ENCODE measurements around the gene TENM4.
"Not testable (repeated sequence)": the region's sequence is repeated elsewhere in the genome, so short reads cannot be mapped to it uniquely, and the experiment has no call there.

The TENM4 gene

DNA sequence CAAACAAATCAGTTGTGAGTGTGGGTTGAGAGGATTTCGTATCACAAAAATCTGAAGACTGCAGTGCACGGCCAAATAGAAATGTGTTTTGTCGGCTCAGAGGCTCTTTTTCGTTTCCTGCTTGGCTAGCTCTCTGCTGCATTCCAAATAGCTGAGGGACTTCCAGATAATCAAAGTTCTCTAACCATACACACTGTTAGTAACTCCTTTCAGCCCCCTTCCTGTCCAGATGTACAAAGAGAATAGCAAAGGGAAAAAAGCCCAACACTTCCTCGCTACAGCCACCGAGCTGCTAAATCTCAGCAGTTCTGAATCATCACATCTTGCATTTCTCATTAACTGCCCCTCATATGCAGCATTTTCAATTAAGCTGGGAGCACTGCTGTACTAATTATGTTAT, 203.1 kb downstream of the TENM4 start:
- no peak for DNase-seq

DNA sequence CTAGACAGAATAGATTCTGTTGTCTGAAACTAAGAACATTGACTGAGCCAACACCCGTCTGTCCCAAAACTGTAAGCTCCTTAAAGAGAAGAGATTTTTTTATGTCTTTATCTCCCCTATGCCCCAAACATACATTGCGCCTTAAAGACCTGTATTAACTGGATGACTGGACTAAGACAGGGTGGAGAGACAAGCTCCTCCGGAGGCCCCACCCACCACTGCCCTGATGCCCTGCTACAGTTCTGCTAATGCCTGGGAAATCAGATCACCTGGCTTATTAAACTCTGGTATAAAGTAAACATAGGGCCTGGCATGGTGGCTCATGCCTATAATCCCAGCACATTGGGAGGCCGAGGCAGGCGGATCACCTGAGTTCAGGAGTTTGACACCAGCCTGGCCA, 203.7 kb downstream of the TENM4 start:
- DNase-seq: no peak

DNA sequence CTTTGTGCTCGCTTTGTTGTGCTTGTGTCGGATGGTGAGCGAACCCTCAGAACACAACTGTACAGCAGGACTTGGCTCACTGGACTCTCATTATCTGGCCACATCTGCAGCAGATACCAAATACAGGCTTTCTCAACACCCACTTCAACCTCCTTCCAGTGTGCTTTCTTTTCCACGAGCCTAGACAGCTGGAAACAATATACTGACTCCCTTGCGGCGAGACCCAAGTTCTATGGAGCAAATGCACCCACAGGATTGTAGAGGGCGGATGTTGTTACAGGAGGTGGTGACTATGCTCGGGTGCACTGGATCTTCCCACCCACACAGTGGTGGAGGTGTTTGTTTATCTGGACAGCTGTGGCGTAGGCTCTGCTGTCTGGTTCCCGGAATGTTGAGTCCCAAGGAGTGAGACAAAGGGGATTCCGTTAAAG, 204.3 kb downstream of the TENM4 start:
- no peak for DNase-seq

DNA sequence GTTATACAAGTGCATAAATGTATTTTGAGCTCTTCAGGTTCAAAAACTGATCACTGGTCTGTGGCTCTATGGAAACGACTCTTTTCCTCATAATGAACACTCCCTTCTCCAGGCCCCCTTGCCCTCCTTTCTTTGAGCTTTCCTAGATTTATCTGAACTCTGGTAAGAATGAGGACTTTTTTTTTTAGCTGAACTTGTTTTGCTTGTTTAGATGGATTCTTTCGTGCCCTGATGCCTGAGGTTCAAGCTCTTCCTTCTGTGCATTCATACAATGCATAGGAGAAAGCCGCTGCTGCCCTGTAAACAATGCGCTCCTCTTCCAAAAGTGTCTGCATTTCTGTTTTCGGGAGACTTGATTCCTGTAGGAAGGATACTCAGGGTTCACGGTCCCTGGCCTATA, 205.1 kb downstream of the TENM4 start:
- no peak for DNase-seq

DNA sequence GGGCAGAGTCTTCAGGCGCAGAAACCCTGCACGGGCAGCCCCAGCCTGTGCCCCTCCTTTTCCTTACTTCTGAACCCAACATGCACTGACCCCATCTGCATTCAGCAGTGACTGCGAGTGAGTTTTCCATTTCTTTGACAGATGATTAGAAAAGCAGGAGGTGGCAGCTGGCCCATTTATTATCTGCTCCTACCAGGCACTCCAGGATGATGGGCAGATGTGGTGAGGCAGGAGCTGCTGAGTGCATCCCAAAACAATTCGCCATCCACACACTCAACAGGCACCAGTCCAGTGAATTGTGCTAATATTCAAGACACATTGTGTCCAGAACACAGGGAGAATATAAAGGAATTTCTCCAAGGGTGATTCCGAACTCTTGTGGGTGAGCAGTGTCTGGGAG, 208.5 kb downstream of the TENM4 start:
- no peak for DNase-seq

DNA sequence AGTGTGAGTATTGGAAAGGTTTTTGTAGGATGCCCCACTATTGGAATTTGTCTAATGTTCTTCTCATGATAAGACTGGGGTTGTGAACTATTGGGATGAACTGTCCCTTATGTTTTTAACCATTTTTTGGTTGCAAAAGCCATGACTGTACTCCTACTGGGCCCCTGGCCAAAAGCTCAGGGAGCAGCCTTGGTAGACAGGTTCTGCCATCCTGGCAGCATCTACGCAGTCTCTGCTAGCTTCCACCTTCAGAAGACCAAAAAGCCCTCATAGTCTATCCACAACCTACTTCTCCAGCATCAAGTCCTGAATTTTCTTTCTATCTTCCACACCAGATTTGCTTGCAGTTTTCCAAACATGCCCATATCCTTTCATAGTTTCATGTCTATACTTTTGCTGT, 211.8 kb downstream of the TENM4 start:
- no peak for DNase-seq

DNA sequence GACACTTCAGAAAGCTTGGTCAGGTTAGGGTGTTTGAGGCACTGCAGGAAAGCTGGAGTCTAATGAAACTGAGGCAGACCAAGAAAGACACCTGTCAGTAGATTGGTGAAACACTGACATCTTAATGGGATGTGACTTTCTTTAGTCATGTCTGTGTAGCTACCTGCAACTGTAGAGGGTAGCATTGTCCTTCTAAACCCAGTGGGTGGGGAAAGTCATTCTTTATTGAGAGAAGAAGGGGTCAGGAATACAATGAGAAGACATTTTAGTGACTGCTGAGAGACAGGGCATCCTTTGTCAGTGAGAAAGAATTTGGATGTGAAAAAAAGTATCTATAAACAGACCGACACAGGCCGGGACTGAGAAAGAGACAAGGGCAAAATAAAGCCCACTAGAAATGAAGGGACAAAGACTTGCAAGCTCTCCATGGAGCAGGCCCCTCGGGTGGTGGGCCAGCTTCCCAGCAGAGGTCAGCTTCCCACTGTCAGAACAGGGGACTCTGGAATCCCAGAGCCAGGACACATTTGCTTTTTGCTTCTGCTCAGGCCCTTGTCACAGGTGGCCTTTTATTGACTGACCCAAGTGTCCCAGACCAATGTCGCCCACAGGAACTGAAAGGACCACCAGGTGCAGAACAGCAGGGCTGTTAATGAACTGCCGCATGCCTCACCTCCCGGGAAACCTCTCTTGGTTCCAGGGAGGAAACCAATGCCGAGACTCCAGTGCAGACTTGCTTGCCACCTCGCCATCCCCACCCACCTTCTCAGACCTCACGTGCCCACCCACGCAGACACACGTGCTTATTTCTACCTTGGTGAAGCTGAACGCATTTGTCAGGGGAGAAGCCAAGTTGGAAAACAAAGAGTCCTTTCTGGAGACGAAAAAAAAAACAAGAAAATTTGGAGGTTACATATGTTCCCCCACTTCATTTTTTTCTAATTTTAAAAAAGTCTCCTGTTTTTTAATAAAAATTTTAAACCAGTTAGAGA, 212.8 kb downstream of the TENM4 start:
- DNase-seq: no peak

DNA sequence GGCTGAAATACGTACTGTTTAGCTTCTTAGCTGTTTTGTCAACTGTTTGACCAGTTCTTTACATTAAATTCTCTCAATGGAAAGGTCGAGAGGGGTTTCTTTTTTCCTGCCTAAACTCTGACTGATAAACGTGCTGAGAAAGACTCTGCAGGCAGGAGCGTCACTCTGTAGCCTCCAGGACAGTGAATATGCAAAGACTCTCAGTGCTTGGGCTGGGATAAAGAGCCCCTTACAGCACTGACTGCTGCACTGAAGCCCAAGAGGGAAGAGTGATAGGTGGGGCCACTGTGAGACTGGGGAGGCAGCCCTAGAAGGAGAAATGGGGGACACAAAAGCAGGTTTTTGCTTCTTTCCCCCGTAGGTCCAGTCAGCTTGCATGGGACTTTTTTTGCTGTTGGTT, 213.5 kb downstream of the TENM4 start:
- no peak for DNase-seq

DNA sequence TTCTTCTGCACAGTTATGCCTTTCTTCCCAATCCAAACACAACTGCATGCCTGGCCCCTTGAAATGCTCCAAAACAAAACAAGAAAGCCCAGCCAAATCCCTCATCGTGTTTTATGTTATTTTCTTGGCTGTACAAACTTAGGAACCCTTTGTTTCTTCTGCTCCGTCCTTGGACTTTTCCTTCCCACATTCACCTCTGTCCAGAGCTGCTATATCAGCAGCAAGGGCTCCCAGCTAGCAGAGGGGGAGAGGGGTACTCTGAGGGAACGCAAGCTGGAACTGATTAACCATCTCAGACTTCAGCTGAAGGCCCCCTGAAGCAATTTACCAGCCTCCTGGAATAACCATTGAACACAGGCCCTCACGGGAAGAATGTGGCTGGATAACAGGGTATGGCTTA, 214.7 kb downstream of the TENM4 start:
- DNase-seq: no peak

DNA sequence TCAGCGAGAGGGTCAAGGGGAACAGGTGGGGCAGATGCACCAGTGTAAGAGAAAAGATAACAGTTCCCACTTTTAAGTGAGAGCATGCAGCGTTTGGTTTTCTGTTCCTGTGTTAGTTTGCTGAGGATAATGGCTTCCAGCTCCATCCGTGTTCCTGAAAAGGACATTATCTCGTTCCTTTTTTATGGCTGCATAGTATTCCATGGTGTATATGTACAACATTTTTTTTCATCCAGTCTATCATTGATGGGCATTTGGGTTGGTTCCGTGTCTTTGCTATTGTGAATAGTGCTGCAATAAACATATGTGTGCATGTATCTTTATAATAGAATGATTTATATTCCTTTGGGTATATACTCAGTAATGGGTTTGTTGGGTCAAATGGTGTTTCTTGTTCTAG, 218.7 kb downstream of the TENM4 start:
- not testable (repeated sequence) for DNase-seq

DNA sequence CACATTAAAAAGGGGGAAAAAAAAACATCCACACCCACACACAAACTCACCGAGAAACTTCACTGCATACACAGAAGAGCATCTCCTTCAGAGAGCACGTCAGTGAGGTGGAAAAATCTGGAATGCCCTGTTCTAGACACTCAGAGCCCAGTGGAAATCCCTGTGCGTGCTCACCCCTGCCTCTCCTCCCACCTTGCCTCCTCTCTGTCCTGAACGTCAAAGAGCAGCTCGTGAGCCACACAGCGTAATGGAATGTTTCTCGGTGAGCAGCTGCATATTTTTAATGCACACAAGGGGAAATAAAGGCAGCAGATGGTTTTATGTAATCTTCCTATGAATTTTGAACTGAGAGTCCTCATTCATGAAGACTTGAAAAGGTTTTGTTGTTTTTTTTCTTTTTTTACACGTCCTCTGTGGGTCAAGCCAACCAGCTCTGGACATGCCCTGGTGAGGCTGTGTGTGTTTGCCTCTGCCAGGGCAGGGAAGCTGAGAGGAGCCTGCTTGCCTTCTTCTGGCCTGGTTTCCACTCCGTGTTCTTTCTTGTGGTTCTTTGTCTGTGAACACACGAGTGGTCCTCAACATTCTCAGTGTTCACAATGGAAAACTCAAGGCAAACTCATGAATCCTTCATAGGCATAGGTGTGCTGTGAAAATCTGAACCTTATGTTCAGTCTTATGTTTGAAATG, 219.2 kb downstream of the TENM4 start:
- DNase-seq: no peak

DNA sequence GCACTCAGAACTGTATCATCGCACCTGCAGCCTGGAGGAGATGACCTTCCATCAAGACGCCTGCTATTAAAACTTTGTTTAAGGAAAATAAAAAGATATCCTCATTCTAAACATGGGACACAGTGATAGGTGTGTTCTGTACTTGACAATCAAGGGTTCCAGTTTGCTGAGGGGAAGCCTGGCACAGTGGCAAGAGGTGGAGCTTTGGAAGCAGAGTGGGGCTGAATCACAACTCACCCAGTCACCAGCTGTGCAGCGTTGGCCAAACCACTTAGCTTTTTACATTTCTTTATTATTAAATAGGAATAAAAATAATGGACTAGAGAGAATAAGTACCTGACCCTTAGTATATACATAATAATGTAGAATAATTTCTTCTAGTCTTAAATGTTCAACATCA, 220.7 kb downstream of the TENM4 start:
- DNase-seq: no peak

DNA sequence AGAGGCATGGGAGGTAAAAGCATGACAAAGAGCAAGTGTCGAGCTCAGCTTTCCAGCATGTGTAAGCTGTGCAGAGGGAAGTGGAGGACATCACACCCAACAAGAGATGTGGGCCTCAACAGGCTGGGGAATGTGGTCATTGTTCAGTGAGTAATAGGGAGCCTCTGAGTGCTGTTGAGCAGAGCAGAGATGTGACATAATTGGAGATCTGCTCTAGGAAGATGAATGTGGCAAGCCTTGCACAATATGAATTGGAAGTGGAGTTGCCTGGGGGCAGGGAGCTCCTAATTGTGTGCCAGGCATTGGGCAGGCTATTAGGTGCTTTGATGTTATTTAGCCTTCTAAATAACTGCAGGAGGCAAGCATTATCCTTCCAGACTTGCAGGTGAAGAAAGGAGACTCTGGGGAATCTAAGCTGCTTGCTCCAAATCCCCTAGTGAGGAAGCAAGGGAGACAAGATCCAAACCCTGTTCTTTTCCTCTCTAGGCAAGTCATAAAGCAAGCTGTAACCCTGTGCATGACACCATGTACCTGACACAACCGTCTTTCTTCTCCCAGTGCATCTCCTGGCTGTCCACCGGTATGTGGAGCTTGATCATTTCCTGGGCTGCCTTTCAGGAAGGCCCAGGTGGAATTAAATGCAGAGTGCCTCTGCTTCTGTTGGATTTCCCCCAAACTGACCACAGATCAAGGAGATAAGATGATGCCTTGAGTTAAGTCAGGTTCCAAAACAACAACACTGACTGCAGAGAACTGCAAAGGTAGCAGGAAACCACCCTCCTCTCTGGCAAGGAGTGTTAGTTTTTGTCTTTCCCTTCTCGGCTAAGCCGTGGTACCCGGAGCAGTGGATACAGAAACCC, 221.4 kb downstream of the TENM4 start:
- DNase-seq: no peak

DNA sequence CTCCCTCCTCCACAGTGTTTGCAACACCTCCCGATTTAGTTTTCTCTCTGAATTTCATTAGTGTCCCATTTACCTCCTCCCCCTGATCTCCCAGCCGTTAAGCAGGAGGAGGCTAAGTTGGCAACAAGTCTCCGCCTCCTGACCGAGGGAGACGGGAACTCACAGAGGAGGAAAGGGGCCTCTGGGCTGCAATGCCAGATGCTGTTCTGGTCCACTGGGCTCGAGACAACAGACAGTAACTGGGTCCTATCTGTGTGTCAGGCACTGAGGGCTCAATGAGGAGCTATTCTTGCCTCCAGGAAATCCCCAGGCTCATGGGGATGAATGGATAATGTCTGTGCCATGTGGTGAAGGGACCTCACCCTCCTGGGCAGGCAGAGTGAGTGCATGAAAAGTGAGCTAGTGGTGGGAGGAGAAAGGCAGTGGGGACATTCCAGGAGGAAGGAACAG, 228.1 kb downstream of the TENM4 start:
- no peak for DNase-seq

DNA sequence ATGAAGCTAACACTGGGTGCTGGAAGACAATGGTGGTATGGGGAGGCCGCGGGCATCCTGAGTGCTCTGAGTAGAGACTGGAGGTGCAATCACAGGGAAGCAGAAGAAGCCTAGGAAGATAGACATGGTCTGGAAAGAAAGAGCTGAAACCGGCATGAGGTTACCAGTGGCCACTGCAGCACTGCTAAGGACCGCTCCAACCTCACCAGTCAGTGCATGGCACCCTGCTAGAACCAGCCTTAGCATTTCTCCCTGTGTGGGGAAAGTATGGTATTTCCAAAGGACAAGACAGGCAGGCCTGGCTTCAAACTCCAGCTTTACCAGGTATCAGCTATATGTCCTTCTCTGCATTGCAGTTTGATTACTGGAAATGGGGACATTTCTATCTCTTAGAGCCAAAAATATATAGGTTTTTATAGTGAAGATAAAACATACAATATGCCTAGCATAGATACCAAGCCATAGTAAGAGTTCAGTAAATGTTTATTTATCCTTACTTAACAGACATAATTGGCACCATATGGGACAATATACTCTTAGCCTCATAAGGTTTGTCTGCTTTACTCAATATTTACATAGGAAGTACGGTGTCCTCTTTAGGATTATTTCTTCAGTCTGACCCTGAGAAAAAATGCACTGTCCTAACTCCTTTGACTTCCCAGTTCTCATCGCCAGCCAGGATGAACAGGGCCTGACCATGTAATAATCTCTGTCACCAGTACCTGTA, 231.1 kb downstream of the TENM4 start:
- DNase-seq: no peak

DNA sequence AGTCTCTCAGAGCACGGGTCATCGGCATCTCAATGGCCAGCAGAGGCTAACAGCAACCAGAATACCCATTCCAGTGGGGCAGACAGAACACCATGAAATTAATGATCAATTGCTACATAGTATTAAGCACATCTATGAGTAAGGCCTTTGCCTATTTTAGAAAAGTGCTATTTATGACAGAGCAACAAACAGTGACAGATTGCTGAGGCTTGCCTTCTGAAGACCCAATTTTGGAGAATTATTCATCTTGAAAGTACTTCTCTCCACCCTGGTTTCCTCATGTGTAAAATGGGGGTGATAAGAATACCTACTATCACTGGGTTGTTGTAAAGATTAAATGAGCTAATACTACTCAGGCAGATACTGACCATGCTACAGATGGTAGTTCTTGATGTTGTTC, 232.7 kb downstream of the TENM4 start:
- no peak for DNase-seq

DNA sequence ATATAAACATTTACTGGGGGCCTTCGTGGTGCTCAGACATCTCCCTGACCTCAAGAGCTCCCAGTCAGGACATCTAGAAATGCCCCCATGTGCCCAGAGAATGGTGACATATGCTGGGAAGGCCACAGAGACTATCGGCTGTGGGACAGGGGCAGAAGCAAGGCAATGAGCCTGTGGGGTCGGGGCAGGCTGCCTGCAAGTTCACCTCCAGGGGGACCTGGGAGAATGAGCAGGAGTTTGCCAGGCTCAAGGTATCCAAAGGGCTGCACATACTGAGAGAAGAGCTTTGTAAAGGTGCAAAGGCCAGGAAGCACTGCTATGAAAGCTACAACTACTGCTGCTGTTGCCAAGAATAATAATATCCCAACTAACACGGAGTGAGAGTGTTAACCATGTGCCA, 233.9 kb downstream of the TENM4 start:
- DNase-seq: no peak

DNA sequence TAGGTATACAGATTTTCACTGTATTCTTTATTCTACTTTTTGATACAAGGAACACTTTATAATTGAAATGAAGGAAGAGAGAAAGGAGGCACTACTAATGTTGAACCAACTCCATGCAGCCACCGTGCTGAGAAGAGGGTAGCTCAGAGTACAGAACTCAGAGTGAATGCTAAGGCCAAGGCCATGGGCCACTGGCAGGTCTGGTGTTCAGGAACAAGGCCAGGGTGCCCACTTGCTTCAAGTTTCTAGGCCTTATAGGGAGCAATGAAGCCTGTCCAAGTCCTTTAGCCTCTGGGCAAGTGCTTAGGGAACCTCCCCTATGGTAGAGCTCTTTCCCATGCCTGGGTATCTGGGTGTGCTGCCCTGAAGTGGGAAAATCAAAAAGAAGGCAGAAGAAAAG, 235.0 kb downstream of the TENM4 start:
- no peak for DNase-seq

DNA sequence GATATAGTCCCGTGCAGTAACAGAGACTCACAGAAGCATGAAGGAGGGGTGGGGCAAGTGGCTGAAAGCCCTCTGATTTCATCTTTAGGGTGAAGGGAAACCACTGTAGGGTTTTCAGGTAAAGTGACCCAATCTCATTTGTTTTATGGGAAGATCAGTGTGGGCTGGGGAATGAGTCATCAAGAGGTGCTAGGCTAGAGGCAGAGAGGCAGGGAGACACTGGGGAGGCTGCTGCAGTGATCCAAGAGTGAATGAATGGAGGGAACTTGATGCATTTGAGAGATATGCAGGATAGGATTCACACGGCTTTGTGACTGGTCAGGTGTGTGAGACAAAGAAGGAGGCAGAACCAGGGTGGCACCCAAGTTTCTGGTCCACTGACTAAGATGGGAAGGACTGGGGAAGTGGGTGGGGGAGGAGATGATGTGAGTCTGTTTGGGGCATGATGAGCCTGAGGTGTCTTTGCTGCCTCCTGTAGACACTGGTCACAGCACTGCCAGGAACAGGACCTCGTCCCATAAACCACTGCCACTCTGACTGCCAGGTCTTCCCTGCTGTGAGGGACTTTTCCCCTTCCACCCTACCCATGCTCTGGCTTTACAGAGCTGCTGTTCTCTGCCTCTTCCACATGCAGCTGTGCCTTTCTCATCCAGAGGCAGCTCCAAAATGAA, 239.0 kb downstream of the TENM4 start:
- no peak for DNase-seq

DNA sequence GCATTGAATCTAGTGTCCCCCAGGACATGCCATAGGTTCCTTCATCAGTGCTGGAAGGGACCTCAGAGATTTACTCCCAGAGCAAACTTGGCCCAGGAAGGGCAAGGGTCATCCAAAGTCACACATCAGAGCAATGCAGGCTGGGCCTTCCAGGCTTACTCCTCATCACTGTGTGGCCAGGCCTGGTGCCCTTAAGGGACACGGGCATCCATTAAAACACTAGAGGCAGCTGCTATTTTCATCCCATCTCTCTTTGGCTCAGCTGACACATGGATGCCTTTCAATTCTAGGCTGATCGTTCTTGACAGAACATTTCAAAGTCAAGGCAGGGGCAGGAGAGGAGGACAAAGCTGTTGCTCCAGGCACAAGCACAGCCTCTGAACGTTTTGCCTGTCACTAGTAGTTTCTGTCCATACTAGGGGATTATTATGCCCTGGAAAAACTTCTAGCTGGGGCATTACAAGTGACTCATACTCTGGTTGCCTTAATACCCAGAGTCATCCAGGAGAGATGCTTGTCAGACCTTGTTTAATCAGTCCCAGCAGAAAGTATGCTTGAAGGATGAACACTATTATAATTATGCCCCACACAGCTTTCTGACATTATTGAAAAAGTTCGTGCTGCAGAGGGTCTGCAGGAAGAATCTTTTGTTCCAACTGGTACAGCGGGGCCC, 240.3 kb downstream of the TENM4 start:
- no peak for DNase-seq

DNA sequence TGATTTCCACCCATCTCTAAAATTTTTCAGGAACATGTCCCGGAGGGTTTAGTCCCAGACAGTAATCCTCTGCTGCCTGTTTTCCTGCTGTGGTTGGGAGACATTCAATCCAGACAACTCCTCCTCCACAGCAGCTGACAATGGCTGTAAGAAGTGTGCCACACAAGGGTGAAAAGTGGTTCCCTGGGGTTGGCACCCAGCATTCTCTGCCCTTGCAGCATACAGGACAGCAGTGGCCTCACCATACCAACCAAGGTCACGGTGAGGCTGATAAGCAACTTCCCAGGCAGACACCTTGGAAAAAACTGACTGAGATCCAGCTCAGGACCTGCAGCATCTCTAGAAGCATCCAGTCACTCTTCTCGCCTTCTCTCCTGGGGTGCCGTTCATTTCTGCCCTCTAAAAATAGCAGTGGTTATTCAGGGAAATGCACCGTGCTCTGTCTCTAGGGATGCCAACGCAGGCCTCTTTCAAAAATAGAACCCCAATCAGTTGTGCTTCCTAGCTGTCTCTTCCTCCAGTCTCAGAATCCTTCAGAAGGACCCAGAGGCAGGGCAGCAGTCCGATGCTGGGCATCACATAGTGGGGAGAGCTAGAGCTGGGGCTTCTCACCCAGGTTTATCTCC, 241.0 kb downstream of the TENM4 start:
- no peak for DNase-seq
